ENCODE data around the gene CTNNA3. TPM values are rescaled to one million over a fixed set of nuclear protein-coding genes. Genes with fewer than 3 reads are reported as not detected.
"Not testable (repeated sequence)": the region's sequence is repeated elsewhere in the genome, so short reads cannot be mapped to it uniquely, and the experiment has no call there.

The CTNNA3 gene
- total RNA-seq, 1 experiment from 2014 or later, result 0.85 TPM

DNA sequence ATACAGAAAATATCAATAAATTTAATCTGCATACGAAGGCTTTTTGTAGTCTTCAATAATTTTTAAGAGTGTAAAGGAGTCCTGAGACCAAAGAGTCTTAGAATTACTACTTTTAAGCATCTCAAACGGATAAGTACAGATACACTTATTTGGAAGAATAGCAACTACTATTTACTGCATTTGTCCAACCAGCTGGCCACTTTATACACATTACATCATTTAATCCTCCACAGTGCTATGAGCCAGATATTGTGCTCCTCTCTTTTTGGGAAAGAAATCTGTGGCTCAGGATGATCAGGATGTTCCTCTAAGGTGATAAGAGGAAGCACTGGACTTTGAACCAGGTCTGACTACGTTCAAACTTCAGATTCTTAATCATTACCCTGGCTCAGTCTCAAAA, 1358.8 kb downstream of the CTNNA3 start:
- intact Hi-C loops (cut with micrococcal nuclease; ENCODE audit: unreplicated experiment), result no loop called here
- no peak overlapping the region for H3K27ac ChIP-seq (ENCODE audit: low read length)
- in situ Hi-C loops (cut with HindIII; ENCODE audit: low pct_unique_long_range_greater_than_20kb, low sequenced_read_pairs), result no loop called here

DNA sequence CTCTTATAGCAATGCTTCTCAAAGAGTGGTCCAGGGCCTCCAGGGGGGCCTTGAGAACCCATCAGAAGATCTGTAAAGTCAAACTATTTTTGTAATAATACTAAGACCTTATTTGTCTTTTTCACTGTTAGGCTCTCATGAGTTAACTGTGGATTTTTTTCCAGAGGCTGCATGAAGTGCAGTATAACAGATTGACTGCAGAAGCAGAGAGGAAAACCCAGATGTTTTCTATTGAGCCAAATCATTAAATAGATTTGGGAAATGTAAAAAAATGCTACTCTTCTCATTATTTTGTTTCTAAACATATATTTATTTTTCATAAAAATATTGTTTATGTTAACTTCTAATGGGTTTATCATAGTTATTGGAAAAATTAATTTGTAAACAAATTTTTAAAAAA, 1359.2 kb downstream of the CTNNA3 start:
- DNase-seq (ENCODE audit: low read depth, low spot score), result no peak

More for the DNA sequence above, 1358.8 kb downstream of the CTNNA3 start:
- no peak for ATAC-seq
- no TSS peak for BruUV-seq (replicated peaks)
- Histone ChIP-seq H3K4me3 (ENCODE audit: low read depth in 2 of 2, low read length in 2 of 2) (no peak overlapping the region), H3K9me3 (ENCODE audit: control insufficient read depth, insufficient read depth, low read depth, low read length) (peaks cover 5% of the 10 kb centered on the region; the same call in 1 of the 2 replicates), H3K36me3 (ENCODE audit: control insufficient read depth, insufficient read depth, low read length) (no peaks in the 10 kb centered on the region), H3K4me1 (ENCODE audit: control insufficient read depth, insufficient read depth, low read length) (no peaks in the 10 kb centered on the region), H3K27me3 (ENCODE audit: control insufficient read depth, insufficient read depth, low read length) (no peaks in the 10 kb centered on the region)
- ChIA-PET CTCF (no interaction called here), POLR2A (no interaction called here)
- DNase-seq (ENCODE audit: low read depth, low spot score), result no peak
- TF ChIP-seq POLR2AphosphoS5 (IDR thresholded peaks at IDR 0.05; ENCODE audit: low read depth, low read length) (no peak), SIN3A (IDR thresholded peaks at IDR 0.05; ENCODE audit: borderline replicate concordance, insufficient read depth, low read depth, low read length) (no peak), TCF7L2 (IDR thresholded peaks at IDR 0.05; ENCODE audit: low read depth, low read length) (no peak)
- TF ChIP-seq, protein P1, sequence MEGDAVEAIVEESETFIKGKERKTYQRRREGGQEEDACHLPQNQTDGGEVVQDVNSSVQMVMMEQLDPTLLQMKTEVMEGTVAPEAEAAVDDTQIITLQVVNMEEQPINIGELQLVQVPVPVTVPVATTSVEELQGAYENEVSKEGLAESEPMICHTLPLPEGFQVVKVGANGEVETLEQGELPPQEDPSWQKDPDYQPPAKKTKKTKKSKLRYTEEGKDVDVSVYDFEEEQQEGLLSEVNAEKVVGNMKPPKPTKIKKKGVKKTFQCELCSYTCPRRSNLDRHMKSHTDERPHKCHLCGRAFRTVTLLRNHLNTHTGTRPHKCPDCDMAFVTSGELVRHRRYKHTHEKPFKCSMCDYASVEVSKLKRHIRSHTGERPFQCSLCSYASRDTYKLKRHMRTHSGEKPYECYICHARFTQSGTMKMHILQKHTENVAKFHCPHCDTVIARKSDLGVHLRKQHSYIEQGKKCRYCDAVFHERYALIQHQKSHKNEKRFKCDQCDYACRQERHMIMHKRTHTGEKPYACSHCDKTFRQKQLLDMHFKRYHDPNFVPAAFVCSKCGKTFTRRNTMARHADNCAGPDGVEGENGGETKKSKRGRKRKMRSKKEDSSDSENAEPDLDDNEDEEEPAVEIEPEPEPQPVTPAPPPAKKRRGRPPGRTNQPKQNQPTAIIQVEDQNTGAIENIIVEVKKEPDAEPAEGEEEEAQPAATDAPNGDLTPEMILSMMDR (IDR thresholded peaks at IDR 0.05), result no peak

DNA sequence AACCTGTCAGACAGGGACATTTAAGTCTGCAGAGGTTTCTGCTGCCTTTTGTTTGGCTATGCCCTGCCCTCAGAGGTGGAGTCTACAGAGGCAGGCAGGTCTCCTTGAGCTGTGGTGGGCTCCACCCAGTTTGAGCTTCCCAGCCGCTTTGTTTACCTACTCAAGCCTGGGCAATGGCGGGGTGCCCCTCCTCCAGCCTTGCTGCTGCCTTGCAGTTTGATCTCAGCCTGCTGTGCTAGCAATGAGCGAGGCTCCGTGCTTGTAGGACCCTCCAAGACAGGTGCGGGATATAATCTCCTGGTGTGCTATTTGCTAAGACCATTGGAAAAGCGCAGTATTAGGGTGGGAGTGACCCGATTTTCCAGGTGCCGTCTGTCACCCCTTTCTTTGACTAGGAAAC, 1360.2 kb downstream of the CTNNA3 start:
- intact Hi-C loops (cut with micrococcal nuclease; ENCODE audit: unreplicated experiment); H3K27me3 ChIP-seq (ENCODE audit: control insufficient read depth, insufficient read depth, low read length); H3K27ac ChIP-seq (ENCODE audit: low read length); H3K36me3 ChIP-seq (ENCODE audit: control insufficient read depth, insufficient read depth, low read length); H3K9me3 ChIP-seq (ENCODE audit: control insufficient read depth, insufficient read depth, low read depth, low read length); in situ Hi-C loops (cut with HindIII; ENCODE audit: low pct_unique_long_range_greater_than_20kb, low sequenced_read_pairs); BruUV-seq (replicated peaks); ATAC-seq; DNase-seq (ENCODE audit: low read depth, low spot score); H3K4me1 ChIP-seq (ENCODE audit: control insufficient read depth, insufficient read depth, low read length); CTCF ChIA-PET; POLR2A ChIA-PET; H3K4me3 ChIP-seq (ENCODE audit: low read depth in 2 of 2, low read length in 2 of 2): not testable (repeated sequence)

More for the DNA sequence above, 1359.2 kb downstream of the CTNNA3 start:
- H3K9me3 ChIP-seq (ENCODE audit: control insufficient read depth, insufficient read depth, low read depth, low read length), result peaks cover 5% of the 10 kb centered on the region; the same call in 1 of the 2 replicates
- no TSS peak for BruUV-seq (replicated peaks)
- no peaks in the 10 kb centered on the region for H3K4me1 ChIP-seq (ENCODE audit: control insufficient read depth, insufficient read depth, low read length)
- CTCF ChIA-PET, result no interaction called here
- no peak overlapping the region for H3K27ac ChIP-seq (ENCODE audit: low read length)
- TF ChIP-seq, protein P2, sequence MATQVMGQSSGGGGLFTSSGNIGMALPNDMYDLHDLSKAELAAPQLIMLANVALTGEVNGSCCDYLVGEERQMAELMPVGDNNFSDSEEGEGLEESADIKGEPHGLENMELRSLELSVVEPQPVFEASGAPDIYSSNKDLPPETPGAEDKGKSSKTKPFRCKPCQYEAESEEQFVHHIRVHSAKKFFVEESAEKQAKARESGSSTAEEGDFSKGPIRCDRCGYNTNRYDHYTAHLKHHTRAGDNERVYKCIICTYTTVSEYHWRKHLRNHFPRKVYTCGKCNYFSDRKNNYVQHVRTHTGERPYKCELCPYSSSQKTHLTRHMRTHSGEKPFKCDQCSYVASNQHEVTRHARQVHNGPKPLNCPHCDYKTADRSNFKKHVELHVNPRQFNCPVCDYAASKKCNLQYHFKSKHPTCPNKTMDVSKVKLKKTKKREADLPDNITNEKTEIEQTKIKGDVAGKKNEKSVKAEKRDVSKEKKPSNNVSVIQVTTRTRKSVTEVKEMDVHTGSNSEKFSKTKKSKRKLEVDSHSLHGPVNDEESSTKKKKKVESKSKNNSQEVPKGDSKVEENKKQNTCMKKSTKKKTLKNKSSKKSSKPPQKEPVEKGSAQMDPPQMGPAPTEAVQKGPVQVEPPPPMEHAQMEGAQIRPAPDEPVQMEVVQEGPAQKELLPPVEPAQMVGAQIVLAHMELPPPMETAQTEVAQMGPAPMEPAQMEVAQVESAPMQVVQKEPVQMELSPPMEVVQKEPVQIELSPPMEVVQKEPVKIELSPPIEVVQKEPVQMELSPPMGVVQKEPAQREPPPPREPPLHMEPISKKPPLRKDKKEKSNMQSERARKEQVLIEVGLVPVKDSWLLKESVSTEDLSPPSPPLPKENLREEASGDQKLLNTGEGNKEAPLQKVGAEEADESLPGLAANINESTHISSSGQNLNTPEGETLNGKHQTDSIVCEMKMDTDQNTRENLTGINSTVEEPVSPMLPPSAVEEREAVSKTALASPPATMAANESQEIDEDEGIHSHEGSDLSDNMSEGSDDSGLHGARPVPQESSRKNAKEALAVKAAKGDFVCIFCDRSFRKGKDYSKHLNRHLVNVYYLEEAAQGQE (IDR thresholded peaks at IDR 0.05; ENCODE audit: insufficient read depth in 1 of 2, low read depth in 2 of 2, low read length in 1 of 2), result no peak
- no peak for TF ChIP-seq POLR2AphosphoS5 (IDR thresholded peaks at IDR 0.05; ENCODE audit: low read depth, low read length)
- TF ChIP-seq, protein P1 (IDR thresholded peaks at IDR 0.05), result no peak
- TF ChIP-seq SIN3A (IDR thresholded peaks at IDR 0.05; ENCODE audit: borderline replicate concordance, insufficient read depth, low read depth, low read length), result no peak
- TF ChIP-seq TCF7L2 (IDR thresholded peaks at IDR 0.05; ENCODE audit: low read depth, low read length), result no peak
- in situ Hi-C loops (cut with HindIII; ENCODE audit: low pct_unique_long_range_greater_than_20kb, low sequenced_read_pairs), result no loop called here
- no peak overlapping the region for H3K4me3 ChIP-seq (ENCODE audit: low read depth in 2 of 2, low read length in 2 of 2)
- H3K27me3 ChIP-seq (ENCODE audit: control insufficient read depth, insufficient read depth, low read length), result no peaks in the 10 kb centered on the region
- ATAC-seq, result no peak
- no peaks in the 10 kb centered on the region for H3K36me3 ChIP-seq (ENCODE audit: control insufficient read depth, insufficient read depth, low read length)
- POLR2A ChIA-PET, result no interaction called here
- intact Hi-C loops (cut with micrococcal nuclease; ENCODE audit: unreplicated experiment), result no loop called here
